Activated naive CD4-positive, alpha-beta T cell treated with anti-CD3 and anti-CD28 coated beads for 36 hours (primary cell): ENCODE data around the gene GRIP2. TPM values are rescaled to one million over a fixed set of nuclear protein-coding genes. Genes with fewer than 3 reads are reported as not detected.
A peak's percentile ranks its signal among the peaks of the same experiment; 100 is the strongest.

Experiments used
- CTCF ChIA-PET: fragments of 350-600 bp; sonication (Branson Sonifier 250); formaldehyde crosslinking; loops from one replicate; lab custom pipeline; 2021; ENCODE audit warnings: antibody characterized with exemption; lab: Charles Lee
- DNase-seq: peaks from one replicate; pipeline ENCODE4 v3.0.0-alpha.2; 2020
- H3K27ac Mint-ChIP-seq: one replicate; pipeline ENCODE4 v1.8.0; 2021; ENCODE audit warnings: mild to moderate bottlenecking, mixed read lengths
- H3K27me3 Mint-ChIP-seq: one replicate; pipeline ENCODE4 v1.8.0; 2021; ENCODE audit warnings: low read depth, mixed read lengths
- H3K36me3 Mint-ChIP-seq: one replicate; pipeline ENCODE4 v1.8.0; 2021; ENCODE audit warnings: low read depth, mixed read lengths
- H3K4me1 Mint-ChIP-seq: one replicate; pipeline ENCODE4 v1.8.0; 2021; ENCODE audit warnings: low read depth, mixed read lengths
- H3K4me3 Mint-ChIP-seq: one replicate; pipeline ENCODE4 v1.8.0; 2021; ENCODE audit warnings: mild to moderate bottlenecking, moderate library complexity, mixed read lengths
- H3K9me3 Mint-ChIP-seq: one replicate; pipeline ENCODE4 v1.8.0; 2021; ENCODE audit warnings: mixed read lengths
- intact Hi-C: fragments of 100-400 bp; cut with micrococcal nuclease; formaldehyde crosslinking; loops from one replicate; pipeline ENCODE4 v1.15.1; 2023
- total RNA-seq, 2 experiments: library from RNA; stranded (reverse); gene quantifications; one replicate each; pipeline ENCODE4 v1.2.3, GENCODE V29; 2021

Gene GRIP2
- total RNA-seq, 2 experiments from 2014 or later = not detected

GRCh38 chr3:14570089-14570488 lies 29.9 kb upstream of the GRIP2 start:
- intact Hi-C loops = no loop called here
- Mint-ChIP-seq H3K27ac (no peak overlapping the region), H3K36me3 (no peaks in the 10 kb centered on the region), H3K4me1 (no peaks in the 10 kb centered on the region), H3K4me3 (no peak overlapping the region), H3K27me3 (no peaks in the 10 kb centered on the region), H3K9me3 (no peaks in the 10 kb centered on the region)
- CTCF ChIA-PET = no interaction called here
- DNase-seq = peak; percentile 10

- no peak overlapping the region for H3K4me3 Mint-ChIP-seq
- H3K4me1 Mint-ChIP-seq = no peaks in the 10 kb centered on the region
- H3K9me3 Mint-ChIP-seq = no peaks in the 10 kb centered on the region
- H3K27me3 Mint-ChIP-seq = no peaks in the 10 kb centered on the region
- DNase-seq = no peak
- CTCF ChIA-PET = no interaction called here
- no peak overlapping the region for H3K27ac Mint-ChIP-seq
- intact Hi-C loops = no loop called here
- H3K36me3 Mint-ChIP-seq = no peaks in the 10 kb centered on the region
Measured at GRCh38 chr3:14569474-14570000, 29.4 kb upstream of the GRIP2 start.

- H3K36me3 Mint-ChIP-seq = no peaks in the 10 kb centered on the region
Measured at GRCh38 chr3:14568269-14568668, 28.1 kb upstream of the GRIP2 start.

GRCh38 chr3:14566812-14567211 lies 26.7 kb upstream of the GRIP2 start:
- Mint-ChIP-seq H3K36me3 (no peaks in the 10 kb centered on the region), H3K27me3 (no peaks in the 10 kb centered on the region), H3K4me3 (no peak overlapping the region), H3K9me3 (no peaks in the 10 kb centered on the region), H3K4me1 (no peaks in the 10 kb centered on the region), H3K27ac (no peak overlapping the region)
- CTCF ChIA-PET = no interaction called here
- no peak for DNase-seq
- intact Hi-C loops = no loop called here

More at GRCh38 chr3:14568269-14568668, 28.1 kb upstream of the GRIP2 start:
- intact Hi-C loops = no loop called here
- no peak overlapping the region for H3K4me3 Mint-ChIP-seq
- no peaks in the 10 kb centered on the region for H3K4me1 Mint-ChIP-seq
- DNase-seq = no peak
- CTCF ChIA-PET = no interaction called here
- H3K9me3 Mint-ChIP-seq = no peaks in the 10 kb centered on the region
- H3K27me3 Mint-ChIP-seq = no peaks in the 10 kb centered on the region
- H3K27ac Mint-ChIP-seq = no peak overlapping the region

GRCh38 chr3:14565868-14566588 lies 25.9 kb upstream of the GRIP2 start:
- intact Hi-C loops = no loop called here
- Mint-ChIP-seq H3K4me1 (no peaks in the 10 kb centered on the region), H3K27ac (no peak overlapping the region), H3K36me3 (no peaks in the 10 kb centered on the region), H3K4me3 (no peak overlapping the region), H3K27me3 (no peaks in the 10 kb centered on the region), H3K9me3 (no peaks in the 10 kb centered on the region)
- CTCF ChIA-PET = no interaction called here
- DNase-seq = no peak

- H3K36me3 Mint-ChIP-seq = no peaks in the 10 kb centered on the region
- H3K4me1 Mint-ChIP-seq = no peaks in the 10 kb centered on the region
- no peak for DNase-seq
- no peaks in the 10 kb centered on the region for H3K27me3 Mint-ChIP-seq
- no peaks in the 10 kb centered on the region for H3K9me3 Mint-ChIP-seq
- intact Hi-C loops = no loop called here
- H3K4me3 Mint-ChIP-seq = no peak overlapping the region
- CTCF ChIA-PET = no interaction called here
- H3K27ac Mint-ChIP-seq = no peak overlapping the region
Measured at GRCh38 chr3:14564741-14565140, 24.6 kb upstream of the GRIP2 start.

GRCh38 chr3:14563946-14564539 lies 23.9 kb upstream of the GRIP2 start:
- H3K36me3 Mint-ChIP-seq = no peaks in the 10 kb centered on the region
- intact Hi-C loops = no loop called here
- no peak for DNase-seq
- H3K4me1 Mint-ChIP-seq = no peaks in the 10 kb centered on the region
- no peak overlapping the region for H3K4me3 Mint-ChIP-seq
- CTCF ChIA-PET = no interaction called here
- no peak overlapping the region for H3K27ac Mint-ChIP-seq
- H3K9me3 Mint-ChIP-seq = no peaks in the 10 kb centered on the region
- no peaks in the 10 kb centered on the region for H3K27me3 Mint-ChIP-seq

- Mint-ChIP-seq H3K9me3 (no peaks in the 10 kb centered on the region), H3K4me3 (no peak overlapping the region), H3K36me3 (no peaks in the 10 kb centered on the region), H3K27me3 (peaks cover 3% of the 10 kb centered on the region), H3K4me1 (no peaks in the 10 kb centered on the region), H3K27ac (no peak overlapping the region)
- intact Hi-C loops = no loop called here
- DNase-seq = no peak
- CTCF ChIA-PET = no interaction called here
Measured at GRCh38 chr3:14562121-14562890, 22.2 kb upstream of the GRIP2 start.

- H3K4me1 Mint-ChIP-seq = peaks cover under 1% of the 10 kb centered on the region
- CTCF ChIA-PET = no interaction called here
- H3K27ac Mint-ChIP-seq = no peak overlapping the region
- no peak overlapping the region for H3K4me3 Mint-ChIP-seq
- no peaks in the 10 kb centered on the region for H3K9me3 Mint-ChIP-seq
- H3K27me3 Mint-ChIP-seq = peaks cover 7% of the 10 kb centered on the region
- DNase-seq = no peak
- intact Hi-C loops = no loop called here
- H3K36me3 Mint-ChIP-seq = no peaks in the 10 kb centered on the region
Measured at GRCh38 chr3:14561051-14561960, 21.2 kb upstream of the GRIP2 start.

GRCh38 chr3:14560110-14560509 lies 20.0 kb upstream of the GRIP2 start:
- H3K36me3 Mint-ChIP-seq = no peaks in the 10 kb centered on the region
- CTCF ChIA-PET = no interaction called here
- no peak overlapping the region for H3K27ac Mint-ChIP-seq
- DNase-seq = no peak
- intact Hi-C loops = no loop called here
- H3K4me3 Mint-ChIP-seq = no peak overlapping the region
- peaks cover 9% of the 10 kb centered on the region for H3K4me1 Mint-ChIP-seq
- H3K27me3 Mint-ChIP-seq = peaks cover 17% of the 10 kb centered on the region
- no peaks in the 10 kb centered on the region for H3K9me3 Mint-ChIP-seq

- no peak for DNase-seq
- CTCF ChIA-PET = interaction anchor here (1.4 kb wide), 1 partner anchor 49 kb away, joined by 5 read pairs; no protein-coding TSS in a partner anchor
- Mint-ChIP-seq H3K27me3 (peaks cover 34% of the 10 kb centered on the region), H3K27ac (no peak overlapping the region), H3K9me3 (no peaks in the 10 kb centered on the region), H3K36me3 (no peaks in the 10 kb centered on the region), H3K4me3 (no peak overlapping the region), H3K4me1 (peaks cover 9% of the 10 kb centered on the region)
- intact Hi-C loops = no loop called here
Measured at GRCh38 chr3:14558029-14558428, 17.9 kb upstream of the GRIP2 start.

- peaks cover 9% of the 10 kb centered on the region for H3K4me1 Mint-ChIP-seq
- H3K27ac Mint-ChIP-seq = no peak overlapping the region
- peak; percentile 10 for DNase-seq
- intact Hi-C loops = no loop called here
- CTCF ChIA-PET = no interaction called here
- H3K9me3 Mint-ChIP-seq = no peaks in the 10 kb centered on the region
- H3K36me3 Mint-ChIP-seq = no peaks in the 10 kb centered on the region
- H3K27me3 Mint-ChIP-seq = peaks cover 44% of the 10 kb centered on the region
- H3K4me3 Mint-ChIP-seq = no peak overlapping the region
Measured at GRCh38 chr3:14555835-14556234, 15.7 kb upstream of the GRIP2 start.
